ENCODE results near the gene STAM2.
A peak's percentile ranks its signal among the peaks of the same experiment; 100 is the strongest.
"Not testable (repeated sequence)": the region's sequence is repeated elsewhere in the genome, so short reads cannot be mapped to it uniquely, and the experiment has no call there.

STAM2 gene

DNA sequence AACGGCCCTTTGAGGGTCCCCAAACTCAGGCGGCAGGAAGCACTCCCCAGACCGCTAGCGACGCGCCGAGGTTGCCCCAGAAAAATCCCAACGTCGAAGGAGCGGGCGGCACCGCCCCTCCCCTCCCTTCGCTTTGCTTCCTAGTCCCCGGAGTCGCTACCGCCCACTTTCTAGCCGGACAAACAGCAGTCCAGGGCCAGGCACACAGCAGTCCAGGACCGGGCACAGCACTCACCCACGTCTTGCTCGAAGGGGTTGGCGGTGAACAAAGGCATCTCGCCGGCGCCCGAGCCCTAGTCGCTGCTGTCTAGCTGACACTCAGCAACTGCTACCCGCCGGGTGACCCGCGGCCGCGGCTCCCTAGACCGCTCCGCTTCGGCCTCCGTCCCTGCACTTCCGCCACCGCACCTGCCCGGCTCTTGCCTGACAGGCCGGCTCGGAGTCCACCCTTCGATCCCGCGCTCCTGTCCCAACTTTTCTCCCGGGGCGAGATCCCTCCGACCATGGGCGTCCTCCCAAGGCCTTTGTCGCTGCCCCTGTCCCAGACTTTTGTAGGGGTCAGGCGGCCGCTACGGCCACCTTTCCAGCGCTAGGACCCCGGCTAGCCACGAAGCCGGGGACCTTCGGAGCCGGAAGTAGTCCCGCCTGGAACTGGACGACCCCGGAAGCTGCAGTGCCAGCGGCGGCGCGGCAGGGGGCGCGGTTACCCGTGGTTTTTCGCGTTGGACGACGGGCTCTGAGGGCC lies at the start of gene STAM2:
Gene STAM2, minus strand, starts transcription at position 396 of the 745 bp plus-strand sequence. Its CDS starts 121 bp downstream, at position 275.
- peak; percentile 79 to 92 for DNase-seq (ENCODE audit: low read depth in 2 of 2)

DNA sequence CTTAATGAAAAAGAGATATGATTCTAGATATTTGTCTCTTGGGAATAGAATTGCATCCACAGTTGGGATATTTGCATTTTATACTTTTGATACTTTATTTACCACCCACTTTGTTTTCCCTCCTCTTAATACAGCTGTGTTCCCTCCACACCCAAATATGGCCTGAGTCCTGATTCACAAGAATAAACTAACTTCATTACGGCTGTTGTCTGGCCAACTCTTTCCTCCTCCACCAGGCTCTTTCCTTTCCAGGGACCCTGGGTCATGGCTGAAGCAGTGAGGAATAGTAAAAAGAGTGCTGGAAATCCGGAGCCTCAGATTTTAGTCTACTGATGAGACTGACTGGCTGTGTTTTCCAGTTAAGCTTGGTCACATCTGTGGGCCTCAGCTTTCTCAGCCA lies 48.4 kb upstream of the STAM2 start:
- DNase-seq (ENCODE audit: low read depth in 2 of 2): no peak

DNA sequence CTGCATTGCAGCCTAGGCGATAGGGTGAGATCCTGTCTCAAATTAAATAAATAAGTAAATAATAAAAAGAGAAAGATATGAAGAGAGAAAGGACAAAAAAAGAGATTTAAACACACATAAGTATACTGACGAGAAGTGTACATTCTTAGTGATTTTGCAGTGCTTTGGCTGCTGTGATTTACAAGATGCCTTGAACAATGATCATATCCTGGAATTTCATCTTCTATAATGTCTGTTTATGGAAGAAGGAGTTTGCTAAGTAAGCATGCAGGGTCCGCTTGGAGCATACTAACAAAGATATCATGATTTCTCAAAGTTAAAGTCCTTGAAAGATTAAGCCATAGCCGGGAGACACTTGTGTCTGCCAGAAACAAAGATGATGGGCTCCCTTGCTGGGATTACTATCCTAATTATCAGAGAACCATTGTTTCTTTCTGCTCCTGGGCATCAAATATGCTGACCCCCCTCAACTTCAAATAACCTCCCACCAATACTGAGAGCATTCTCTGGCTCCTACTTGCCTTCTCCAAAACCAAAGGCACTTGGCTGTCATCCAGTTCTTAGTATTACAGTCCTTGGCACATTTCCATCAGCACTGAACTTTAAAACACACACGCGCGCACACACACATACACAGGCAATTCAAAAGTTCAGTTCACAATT lies 47.5 kb upstream of the STAM2 start:
- DNase-seq (ENCODE audit: low read depth in 2 of 2): no peak

DNA sequence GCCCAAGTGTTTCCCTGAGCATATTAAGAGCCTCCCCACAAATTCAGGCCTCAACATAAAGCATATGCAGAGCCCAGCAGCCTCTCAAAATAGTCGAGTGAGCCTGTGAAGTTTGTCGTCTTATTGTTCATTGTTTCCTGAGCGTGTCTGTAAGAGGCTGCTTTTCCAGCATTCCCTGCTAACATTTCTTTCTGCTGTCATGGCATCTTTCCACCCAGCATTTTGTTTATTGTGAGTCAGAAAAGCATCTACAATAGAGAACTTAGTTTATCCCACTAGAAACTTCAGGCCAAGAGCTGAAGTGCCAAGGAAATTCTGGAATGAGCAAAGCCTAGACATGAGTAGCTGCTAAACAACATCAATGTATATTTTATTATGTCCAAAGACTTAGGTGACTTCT lies 46.3 kb upstream of the STAM2 start:
- no peak for DNase-seq (ENCODE audit: low read depth in 2 of 2)

DNA sequence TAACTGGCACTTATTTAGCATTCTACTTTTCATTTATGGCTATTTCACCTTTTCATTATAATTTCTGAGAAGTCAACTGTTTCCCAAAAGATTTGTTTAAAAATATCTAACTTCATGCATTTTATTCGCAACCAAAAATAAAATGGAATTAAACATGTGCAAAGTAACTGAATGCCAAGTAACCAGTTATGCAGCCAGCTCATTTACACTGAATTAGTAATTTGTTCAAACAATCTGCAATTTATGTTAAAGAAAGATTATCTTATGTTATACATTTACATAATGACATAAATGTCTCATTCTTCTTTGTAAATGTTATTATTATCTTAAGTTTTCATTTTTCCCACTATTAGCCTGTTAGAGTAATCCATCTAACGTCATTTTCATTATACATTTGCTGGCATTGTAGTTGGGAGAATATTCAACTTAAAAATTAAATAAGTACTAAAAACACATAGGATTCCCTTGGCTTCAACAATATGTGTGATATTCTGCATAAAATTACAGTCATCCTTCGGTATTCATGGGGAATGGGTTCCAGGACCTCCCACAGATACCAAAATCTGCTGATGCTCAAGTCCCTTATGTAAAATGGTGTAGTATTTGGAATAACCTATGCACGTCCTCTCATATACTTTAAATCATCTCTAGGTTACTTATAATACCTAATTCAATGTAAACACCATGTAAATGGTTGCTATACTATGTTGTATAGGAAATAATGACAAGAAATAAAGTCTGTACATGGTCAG lies 43.7 kb upstream of the STAM2 start:
- DNase-seq (ENCODE audit: low read depth in 2 of 2): no peak

DNA sequence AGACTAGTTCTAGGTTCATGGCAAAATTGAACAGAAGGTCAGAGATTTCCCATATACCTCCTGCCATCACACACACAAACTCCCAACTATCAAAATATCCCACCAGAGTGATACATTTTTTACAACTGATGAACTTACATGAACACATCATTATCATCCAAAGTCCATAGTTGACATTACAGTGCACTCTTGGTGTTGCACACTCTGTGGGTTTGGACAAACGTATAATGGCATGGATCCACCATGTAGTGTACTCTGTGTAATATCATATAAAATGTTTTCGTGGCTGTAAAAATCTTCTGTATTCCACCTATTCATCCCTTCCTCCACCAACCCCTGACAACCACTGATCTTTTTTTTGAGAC lies 25.9 kb upstream of the STAM2 start:
- DNase-seq (ENCODE audit: low read depth in 2 of 2): no peak

DNA sequence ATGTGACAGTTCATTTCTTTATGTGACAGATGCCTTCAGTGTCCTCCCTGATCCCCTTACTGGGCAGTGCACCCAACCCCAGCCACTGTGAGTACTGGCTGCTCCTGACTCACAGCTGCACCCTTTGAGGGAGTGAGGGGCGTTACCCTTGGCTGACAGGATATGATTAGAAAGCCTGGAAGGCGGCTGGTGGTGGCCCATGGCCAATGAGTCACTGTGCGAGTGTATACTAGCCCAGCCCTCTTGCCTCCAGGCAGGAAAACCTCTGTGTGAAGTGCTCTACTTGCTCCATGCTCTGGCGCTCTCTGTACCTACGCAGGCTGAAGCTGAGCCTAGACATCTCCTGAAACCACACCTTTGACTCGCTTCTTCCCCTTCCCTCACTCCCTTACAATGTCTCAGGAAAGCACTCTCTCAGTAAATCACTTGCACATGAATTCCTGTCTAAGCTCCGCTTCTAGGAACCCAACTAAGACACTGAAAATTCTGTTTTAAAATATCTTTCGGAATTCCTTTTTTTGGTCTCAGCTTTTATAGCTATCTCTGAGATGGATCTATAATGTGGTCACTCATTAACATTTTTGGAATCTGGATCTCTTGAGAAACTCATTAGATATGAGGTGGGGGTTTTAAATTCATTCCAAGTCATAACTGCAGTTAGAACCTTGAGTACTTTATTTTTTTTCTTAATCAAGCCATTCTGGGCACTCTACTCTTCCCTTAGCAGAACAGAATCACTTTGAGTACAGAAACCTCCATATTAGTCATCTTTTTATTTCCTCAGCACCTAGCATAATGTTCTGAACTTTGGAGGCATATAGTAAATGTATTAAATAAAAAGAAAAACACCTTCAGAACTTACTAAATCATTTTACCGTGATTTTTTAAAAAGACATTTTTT lies 25.3 kb upstream of the STAM2 start:
- peak; percentile 7 to 30 for DNase-seq (ENCODE audit: low read depth in 2 of 2)

DNA sequence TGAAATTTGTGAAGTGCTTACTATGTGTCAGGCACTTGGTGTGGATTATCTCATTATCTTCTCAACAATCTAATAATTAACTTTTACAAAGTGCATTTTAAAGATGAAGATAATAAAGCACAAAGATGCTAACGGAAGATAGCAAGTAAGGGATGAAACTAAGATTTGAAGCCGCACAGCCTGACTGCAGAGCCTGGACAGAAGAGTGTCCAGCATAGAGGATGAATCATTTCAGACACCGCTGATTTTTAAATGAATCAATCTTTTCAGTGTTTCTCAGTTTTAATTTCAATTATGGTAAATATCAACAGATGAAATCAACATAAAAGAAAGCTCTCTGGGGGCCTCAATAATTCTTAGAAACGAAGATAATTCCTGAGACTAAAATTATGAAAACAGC lies 24.5 kb upstream of the STAM2 start:
- DNase-seq (ENCODE audit: low read depth in 2 of 2): no peak

DNA sequence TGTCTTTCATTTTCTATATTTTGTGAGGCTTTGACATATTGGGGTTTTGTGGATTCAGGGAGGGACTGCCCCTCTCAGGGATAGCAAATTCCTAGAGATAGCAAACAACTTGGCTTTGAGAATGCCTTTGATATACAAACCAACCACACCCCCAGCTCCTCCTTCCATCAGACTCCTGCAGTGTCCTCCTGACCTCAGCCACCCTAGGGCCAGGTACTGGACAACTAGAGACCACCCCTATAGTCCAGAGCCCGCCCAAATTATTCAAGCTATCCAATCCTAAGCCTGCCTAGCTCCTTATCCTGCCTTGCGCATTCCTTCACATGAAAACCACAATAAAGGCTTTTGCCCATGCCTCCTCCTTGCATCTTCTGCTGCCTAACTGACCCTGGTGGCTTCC lies 22.9 kb upstream of the STAM2 start:
- DNase-seq (ENCODE audit: low read depth in 2 of 2): no peak

DNA sequence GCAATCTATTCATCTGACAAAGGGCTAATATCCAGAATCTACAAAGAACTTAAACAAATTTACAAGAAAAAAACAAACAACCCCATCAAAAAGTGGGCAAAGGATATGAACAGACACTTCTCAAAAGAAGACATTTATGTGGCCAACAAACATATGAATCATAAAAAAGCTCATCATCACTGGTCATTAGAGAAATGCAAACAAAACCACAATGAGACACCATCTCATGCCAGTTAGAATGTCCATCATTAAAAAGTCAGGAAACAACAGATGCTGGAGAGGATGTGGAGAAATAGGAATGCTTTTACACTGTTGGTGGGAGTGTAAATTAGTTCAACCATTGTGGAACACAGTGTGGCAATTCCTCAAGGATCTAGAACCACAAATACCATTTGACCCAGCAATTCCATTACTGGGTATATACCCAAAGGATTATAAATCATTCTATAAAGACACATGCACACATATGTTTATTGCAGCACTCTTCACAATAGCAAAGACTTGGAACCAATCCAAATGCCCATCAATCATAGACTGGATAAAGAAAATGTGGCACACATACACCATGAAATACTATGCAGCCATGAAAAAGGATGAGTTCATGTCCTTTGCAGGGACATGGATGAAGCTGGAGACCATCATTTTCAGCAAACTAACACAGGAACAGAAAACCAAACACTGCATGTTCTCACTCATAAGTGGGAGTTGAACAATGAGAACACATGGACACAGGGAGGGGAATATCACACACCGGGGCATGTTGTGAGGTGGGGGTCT lies 22.1 kb upstream of the STAM2 start:
- DNase-seq (ENCODE audit: low read depth in 2 of 2): not testable (repeated sequence)

DNA sequence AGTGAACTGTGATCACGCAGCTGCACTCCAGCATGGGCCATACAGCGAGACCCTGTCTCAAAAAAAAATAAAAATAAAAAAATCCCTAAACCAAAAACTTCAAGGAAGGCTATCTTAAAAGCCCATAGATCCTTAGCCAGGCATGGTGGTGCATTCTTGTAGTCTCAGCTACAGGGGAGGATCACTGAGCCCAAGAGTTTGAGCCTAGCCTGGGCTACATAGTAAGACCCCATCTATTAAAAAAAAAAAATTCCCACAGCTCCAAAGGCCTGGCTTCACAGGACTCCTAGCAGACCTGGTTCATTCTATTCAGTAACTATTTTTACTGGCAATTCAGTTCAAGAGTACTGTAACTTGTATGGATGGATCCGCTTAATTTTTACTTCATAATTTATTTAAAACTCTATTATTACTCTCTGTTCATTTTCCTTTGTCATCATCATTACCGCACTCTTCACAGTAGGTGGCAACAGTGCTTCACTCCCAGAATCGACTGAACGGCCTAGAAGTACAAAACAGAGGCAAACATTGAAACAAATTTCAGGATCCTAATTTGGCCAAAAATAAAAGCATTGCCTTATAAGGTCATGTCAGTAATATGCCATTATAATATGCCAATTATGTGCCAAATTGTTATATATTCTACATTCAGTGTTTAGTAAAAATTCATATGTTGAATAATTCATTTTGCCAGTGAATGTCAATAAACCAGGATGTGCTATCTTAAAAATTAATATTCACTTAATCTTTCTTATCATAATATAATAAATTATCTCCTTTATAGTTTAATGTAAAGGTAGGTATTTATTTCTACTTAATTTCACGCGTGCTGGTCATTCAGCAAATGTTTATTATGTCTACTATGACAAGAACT lies 14.3 kb upstream of the STAM2 start:
- no peak for DNase-seq (ENCODE audit: low read depth in 2 of 2)

DNA sequence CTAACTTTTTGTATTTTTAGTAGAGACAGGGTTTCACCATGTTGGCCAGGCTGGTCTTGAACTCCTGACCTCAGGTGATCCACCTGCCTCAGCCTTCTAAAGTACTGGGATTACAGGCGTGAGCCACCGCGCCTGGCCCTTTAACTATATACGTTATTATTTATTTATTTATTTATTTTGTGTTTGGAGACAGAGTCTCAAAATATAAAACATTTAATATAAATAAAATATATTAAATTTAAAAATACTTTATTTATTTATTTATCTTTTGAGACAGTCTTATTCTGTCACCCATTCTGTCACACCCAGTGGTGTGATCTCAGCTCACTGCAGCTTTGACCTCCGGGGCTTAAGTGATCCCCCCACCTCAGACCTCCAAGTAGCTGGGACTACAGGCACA lies 11.2 kb upstream of the STAM2 start:
- not testable (repeated sequence) for DNase-seq (ENCODE audit: low read depth in 2 of 2)

DNA sequence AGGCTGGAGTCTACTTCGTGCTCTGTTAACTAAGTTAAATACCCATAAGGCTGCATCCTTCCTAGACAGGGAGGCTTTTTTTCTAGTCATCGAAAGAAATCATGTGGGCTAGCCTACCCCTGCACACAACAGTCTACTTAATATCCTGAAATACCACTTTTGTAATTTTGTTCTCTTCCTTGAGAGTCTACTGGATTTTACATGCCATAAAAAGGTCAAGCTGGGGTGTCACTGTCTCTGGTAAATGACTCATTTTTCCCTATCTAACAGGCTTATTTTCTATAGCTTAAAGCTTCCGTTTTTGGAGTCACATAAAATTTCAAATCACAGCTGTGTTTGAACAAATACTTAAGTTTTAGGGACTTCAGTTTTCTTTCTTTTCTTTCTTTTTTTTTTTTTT lies 10.7 kb upstream of the STAM2 start:
- no peak for DNase-seq (ENCODE audit: low read depth in 2 of 2)

DNA sequence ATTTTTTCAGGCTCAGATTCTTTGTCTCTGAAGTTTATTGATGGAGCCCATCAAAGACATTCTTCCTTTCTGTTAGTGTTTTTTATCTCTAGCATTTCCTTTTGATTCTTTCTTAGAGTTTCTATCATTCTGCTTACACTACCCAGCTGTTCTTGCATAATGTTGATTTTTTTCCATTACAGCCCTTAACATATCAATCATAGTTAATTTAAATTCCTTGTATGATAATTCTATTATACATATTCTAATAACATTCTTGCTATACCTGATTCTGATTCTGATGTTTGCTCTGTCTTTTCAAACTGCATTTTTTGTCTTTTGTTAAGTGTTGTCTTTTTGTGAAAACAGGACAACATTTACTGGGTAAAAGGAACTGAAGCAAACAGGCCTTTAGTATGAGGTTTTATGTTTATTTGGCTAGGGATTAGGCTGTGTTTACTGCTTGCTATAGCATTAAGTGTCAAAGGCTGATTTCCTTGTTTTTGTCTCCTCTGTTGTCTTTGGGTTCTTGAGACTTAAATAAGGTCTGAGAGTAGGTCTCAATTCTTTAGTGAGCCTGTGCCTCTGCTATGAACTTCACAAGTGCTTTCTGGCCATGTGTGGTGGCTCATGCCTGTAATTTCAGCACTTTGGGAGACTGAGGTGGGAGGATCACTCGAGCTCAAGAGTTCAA lies 8.0 kb upstream of the STAM2 start:
- DNase-seq (ENCODE audit: low read depth in 2 of 2): no peak

DNA sequence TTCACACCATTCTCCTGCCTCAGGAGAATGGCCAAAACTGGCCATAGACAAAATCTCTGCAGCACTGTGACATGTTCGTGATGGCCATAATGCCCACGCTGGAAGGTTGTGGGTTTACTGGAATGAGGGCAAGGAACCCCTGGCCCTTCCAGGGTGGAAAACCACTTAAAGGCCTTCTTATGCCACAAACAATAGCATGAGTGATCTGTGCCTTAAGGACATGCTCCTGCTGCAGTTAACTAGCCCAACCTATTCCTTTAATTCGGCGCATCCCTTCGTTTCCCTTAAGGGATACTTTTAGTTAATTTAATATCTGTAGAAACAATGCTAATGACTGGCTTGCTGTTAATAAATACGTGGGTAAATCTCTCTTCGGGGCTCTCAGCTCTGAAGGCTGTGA lies 2.1 kb upstream of the STAM2 start:
- DNase-seq (ENCODE audit: low read depth in 2 of 2): not testable (repeated sequence)

DNA sequence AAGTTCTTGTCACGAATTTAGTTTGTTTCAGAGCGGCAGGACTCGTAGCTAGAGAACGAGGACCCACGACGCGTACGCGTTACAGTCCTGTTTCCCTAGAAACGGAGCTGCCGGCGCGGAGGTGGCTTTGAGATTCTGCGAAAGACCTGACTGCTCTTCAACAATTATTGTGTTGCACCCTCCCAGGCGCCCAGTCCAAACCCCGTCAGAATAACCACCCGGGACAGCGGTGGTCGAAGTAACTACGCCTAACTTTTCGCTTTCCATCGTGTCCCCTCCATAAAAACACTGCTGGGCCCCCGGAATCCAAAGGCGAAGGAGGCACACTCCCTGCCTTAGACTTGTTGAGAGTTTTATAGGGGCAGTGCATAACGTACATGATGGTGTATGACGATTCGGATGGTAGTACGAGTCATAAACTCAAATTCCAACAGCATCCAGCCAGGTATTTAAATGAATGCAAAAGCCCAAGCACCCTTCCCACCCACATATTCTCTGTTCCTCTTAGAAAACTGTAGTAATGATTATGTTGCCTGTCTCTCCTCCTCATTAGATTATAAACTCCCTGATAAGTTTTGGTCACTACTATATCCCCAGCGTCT lies 651 bp upstream of the STAM2 start:
- no peak for DNase-seq (ENCODE audit: low read depth in 2 of 2)

DNA sequence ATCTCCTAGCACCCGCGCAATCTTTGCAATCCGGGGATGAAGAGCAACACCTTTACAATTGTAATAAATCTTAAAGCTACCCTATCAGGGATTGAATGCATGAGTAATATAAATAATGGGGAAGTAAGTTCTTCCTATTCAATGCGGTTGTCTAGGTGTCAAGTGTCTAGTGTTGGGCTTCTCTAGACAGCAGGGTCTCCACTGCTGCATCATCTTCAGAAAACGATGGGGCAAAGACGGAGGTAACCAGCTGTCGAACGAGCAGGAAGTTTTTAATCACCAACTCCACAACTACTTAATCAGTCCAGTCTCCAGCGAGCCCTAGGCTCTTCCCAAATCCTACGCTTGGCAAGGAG lies 573 bp downstream of the STAM2 start:
- DNase-seq (ENCODE audit: low read depth in 2 of 2): no peak

DNA sequence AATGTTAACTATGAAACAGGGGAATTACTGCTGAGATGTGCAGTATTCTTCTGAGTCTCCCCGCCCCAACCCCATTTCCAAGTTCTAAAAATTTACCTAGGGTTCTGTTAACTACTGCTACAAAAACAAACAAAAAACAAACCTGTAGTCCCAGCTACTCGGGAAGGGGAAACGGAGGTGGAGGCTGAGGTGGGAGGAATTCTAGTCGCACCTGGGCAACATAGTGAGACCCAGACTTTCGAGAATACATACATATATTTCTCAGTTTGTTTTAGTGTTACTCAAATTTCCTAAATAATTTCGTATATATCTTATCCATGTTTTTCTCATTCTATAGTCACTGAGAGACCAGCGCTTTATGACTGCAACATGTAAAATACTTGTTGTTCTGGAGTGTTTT lies 989 bp downstream of the STAM2 start:
- no peak for DNase-seq (ENCODE audit: low read depth in 2 of 2)

DNA sequence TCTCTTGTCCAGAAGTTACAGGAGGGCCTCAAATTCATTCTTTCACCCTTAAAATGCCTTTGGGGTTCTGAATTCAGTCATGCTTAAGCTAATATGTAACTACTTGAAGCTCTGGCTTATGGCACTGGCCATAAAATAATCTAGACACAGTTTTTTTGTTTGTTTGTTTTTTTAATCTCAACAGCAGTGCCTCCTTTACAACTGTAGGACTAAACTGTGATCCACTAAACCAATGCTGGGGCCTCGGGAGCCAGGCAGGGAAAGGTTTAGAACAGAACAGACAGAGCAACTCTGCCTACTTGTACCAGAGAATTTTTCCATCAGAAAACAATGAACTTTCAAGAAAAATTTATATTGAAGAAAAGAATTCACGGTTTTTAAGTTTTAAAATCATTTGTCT lies 1.7 kb downstream of the STAM2 start:
- DNase-seq (ENCODE audit: low read depth in 2 of 2): no peak

All from stimulated activated CD8-positive, alpha-beta memory T cell treated with anti-CD3 and anti-CD28 coated beads, Interleukin-15, amount 100 ng/mL, for 48 hours (primary cell).